Stimulated activated CD4-positive, alpha-beta T cell treated with anti-CD3 and anti-CD28 coated beads, Interleukin-15, amount 100 ng/mL, for 1 hour (primary cell): Measurements from ENCODE around the gene FOXN1.
"Not testable (repeated sequence)": the region's sequence is repeated elsewhere in the genome, so short reads cannot be mapped to it uniquely, and the experiment has no call there.

Source experiments
- DNase-seq, 2 donors: peaks; one replicate each; pipeline ENCODE4 v3.0.0-alpha.2; 2020; ENCODE audit warnings: low read depth in 1 of 2, low spot score in 1 of 2

The FOXN1 gene

DNA sequence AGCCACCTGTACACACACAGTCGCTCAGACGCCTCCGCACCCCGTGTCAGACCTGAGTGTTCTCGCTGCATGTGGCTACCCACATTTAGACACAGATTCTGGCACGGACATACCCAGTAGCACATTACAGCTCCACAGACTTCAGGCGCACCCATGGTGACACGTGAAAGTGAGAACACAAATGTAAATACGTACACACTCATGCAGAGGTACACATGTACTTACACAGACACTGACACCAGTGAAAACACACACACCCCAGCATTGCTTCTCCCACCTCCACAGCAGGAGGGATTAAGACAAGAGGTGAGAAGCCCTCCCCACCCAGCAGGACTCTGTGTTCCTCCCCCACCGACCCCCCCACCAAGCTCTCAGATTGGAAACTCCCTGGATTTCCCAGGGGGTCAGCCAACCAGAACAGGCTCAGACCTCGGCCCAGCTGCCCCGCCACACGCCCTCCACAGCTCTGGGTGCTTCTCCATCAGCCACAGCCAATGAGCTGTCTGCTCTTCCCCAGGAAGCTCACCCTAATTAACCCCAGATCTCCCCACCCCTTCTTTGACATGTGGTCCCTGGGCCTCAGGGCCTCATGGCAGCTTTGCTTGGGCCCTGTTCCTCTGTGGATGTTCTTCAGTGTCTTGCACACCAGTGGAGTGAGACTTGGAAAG, 5.3 kb upstream of the FOXN1 start:
- DNase-seq = no peak

- no peak for DNase-seq
These were observed 4.5 kb upstream of the FOXN1 start for GRCh38 chr17:28501421-28502284.

- no peak for DNase-seq
These were observed 2.7 kb upstream of the FOXN1 start for GRCh38 chr17:28503420-28503819.

- DNase-seq = no peak
These were observed 777 bp downstream of the FOXN1 start for GRCh38 chr17:28506763-28507487.

GRCh38 chr17:28507567-28508203, 1.5 kb downstream of the FOXN1 start:
- no peak for DNase-seq

DNA sequence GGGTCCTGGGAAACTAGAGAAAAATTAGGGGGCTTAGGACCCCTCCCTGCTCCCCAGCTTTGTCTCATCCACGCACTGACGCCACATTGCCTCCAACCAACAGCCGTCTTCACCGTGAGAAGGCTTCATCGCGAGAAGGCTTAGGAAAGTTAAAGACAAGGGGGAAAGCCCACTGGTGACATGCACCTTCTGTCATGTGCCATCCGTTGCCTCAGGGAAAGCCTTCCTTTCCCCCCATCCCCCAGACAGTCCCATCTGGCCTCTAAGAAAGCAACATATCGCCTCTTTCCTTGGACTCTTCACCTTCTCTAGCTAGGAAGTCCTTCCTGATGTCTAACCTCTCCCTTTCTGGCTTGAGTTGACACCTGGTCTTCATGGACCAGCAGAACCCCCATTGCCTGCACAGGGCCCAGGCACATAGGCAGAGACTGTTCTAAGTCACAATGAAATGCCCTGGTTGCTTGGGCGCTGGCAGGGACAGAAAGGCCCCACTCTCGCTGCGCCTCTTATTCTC, 2.1 kb downstream of the FOXN1 start:
- no peak for DNase-seq

- DNase-seq = no peak
These were observed 3.6 kb downstream of the FOXN1 start for GRCh38 chr17:28509789-28510188.

- no peak for DNase-seq
These were observed 5.8 kb downstream of the FOXN1 start for GRCh38 chr17:28511858-28512461.

GRCh38 chr17:28513476-28513875, 7.3 kb downstream of the FOXN1 start:
- no peak for DNase-seq

DNA sequence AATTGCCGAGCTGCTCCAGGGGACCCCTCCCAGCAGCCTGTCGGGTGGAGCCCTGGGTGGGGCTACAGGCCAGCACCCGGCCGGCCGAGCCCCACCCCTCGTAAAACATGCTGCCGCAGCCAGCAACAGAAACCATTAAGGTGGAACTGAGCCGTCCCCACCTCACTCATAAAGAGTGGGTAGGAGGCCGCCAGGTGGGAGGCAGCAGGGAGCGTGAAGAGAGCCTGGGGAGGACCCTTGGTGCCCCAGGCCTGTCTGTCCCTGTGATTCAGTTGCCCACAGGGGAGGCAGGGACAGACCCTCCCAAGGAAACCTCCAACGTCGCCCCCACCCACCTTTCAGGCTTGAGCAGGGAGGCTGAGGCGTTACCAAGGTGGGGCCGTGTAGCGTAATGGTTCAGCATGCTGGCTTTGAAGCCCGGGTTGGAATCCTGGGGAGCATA, 8.4 kb downstream of the FOXN1 start:
- no peak for DNase-seq

DNA sequence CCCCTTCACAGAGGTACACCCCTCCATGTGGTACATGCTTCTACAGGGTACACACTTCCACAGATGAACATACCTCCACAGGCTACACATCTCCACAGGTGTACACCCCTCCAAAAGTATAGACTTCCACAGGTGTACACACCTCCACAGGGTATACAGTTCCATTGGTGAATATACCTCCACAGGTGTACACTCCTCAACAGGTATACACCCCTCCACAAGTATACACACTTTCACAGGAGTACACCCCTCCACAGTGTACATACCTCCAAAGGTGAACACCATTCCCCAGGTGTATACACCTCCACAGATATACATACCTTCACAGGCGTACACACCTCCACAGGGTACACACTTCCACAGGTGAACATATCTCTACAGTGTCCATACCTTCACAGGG, 9.4 kb downstream of the FOXN1 start:
- DNase-seq = no peak

DNA sequence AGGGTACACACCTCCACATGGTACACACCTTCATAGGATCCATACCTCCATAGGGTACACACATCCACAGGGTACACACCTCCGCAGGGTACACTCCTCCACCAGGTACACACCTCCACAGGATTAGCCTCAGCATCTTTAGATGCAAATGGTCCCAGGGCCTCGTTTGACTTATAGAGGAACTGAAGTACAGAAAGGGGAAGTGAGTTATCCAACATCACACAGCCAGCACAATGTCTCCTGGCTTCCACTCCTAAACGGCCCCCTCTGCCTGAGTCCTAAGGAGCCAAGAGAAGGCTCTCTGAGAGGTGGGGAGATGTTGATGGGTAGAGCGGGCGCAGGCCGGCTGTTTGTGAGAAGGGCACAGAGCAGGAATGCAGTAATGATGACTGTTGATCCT, 12.0 kb downstream of the FOXN1 start:
- no peak for DNase-seq

DNA sequence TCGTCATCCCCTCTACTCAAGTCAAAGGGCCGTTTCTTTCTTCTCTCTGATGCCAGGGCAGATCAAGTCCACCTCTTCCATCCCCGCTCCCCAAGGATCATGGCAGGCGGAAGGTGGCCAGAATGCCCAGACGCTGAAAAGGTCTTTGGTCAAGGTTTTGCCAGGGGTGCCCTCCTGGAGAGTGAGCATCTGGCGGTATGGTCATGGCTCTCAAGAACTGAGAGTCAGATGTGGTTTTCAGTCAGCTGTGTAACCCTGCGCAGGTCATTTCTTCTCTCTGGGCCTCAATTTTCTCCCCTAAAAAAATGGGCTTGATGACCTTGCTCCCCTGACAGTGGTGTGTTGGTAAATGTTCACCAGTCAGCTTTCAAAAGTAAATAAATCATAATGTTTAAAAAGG, 12.4 kb downstream of the FOXN1 start:
- DNase-seq = no peak

GRCh38 chr17:28519236-28519635, 13.1 kb downstream of the FOXN1 start:
- no peak for DNase-seq

- no peak for DNase-seq
These were observed 14.5 kb downstream of the FOXN1 start for GRCh38 chr17:28520687-28521086.

- DNase-seq = no peak
These were observed 15.3 kb downstream of the FOXN1 start for GRCh38 chr17:28521311-28522085.

DNA sequence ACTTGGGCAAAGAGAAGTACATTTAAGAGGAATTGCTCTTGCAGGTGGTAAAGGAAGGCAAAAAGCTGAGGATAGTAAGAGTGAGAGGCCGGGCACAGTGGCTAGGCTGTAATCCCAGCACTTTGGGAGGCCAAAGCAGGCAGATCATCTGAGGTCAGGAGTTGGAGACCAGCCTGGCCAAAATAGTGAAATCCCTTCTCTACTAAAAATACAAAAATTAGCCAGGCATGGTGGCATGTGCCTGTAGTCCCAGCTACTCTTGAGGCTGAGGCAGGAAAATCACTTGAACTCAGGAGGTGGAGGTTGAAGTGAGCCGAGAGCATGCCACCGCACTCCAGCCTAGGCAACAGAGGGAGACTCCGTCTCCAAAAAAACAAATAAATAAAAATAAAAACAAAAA, 16.1 kb downstream of the FOXN1 start:
- not testable (repeated sequence) for DNase-seq

- DNase-seq = no peak
These were observed 17.0 kb downstream of the FOXN1 start for GRCh38 chr17:28523186-28523585.

DNA sequence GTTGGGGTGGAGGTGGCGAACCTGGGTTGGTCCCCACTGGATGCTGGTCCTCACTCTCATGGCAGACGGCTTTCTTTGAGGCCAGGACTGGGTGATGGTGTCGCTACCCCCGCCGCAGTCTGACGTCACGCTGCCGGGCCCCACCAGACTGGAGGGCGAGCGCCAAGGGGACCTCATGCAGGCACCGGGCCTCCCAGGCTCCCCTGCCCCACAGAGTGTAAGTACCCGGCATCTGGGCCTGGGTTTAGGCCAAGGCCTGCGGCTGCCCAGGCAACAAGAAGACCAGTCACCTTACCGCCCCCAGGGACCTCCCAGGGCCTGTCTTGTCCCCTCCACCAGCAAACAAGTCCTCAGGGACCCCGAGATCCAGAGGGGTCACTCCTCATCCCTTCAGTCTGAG, 17.7 kb downstream of the FOXN1 start:
- DNase-seq = no peak
